RPMI8226 (cell line): Measurements from ENCODE around the gene TBXAS1.
"Not testable (repeated sequence)": the region's sequence is repeated elsewhere in the genome, so short reads cannot be mapped to it uniquely, and the experiment has no call there.

Source experiments
- DNase-seq: peaks from one replicate; pipeline ENCODE4 v3.0.0-alpha.2; 2015

TBXAS1 gene

GRCh38 chr7:139915864-139916716, 87.0 kb downstream of the TBXAS1 start:
- peak; percentile 83 for DNase-seq

DNA sequence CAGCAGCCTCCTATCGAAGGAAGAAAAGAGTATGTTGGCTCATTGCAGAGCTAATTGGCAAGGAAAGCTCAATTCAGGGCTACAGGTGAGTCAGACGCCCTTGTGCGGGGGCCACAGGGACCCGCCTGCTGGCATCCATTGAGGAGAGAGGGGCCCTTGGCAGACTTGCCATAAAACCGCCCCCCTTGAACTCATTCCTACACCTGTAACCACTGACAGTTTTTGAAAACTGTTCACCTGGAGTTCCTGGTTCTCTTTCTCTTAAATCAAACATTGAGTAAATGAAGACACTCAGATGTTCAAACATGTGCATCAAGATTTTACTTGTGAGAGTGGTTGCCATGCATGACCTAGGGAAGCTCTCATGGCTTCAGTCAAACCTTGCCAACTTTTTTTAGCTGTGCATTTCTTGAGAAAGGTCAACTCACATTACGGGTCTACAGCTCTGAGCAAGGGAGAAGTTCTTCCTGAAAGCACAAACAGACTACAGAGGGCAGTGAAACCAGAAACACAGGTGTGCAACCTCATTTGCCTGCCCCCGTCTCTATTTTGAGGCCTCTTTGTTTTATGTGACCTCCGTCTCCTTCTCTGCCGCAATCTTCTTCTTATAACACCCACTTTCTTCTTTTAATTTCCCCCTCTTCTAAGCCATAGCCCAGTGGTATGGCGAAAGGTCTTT, 87.8 kb downstream of the TBXAS1 start:
- DNase-seq = peak; percentile 71

- no peak for DNase-seq
These were observed 88.8 kb downstream of the TBXAS1 start for GRCh38 chr7:139917851-139918250.

GRCh38 chr7:139918480-139918879, 89.4 kb downstream of the TBXAS1 start:
- no peak for DNase-seq

DNA sequence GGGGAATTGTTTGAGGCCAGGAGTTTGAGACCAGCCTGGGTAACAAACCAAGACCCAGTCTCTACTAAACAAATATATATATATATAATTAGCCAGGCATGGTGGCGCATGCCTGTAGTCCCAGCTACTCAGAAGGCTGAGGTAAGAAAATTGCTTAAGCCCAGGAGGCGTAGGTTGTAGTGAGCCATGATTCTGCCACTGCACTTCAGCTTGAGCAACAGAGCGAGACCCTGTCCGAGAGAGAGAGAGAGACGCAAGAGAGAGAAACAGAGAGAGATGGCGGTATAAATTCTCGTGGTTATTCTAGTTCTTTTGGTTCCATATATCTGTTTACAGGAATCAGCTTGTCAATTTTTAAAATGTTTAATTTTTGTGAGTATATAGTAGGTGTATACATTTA, 94.0 kb downstream of the TBXAS1 start:
- no peak for DNase-seq

DNA sequence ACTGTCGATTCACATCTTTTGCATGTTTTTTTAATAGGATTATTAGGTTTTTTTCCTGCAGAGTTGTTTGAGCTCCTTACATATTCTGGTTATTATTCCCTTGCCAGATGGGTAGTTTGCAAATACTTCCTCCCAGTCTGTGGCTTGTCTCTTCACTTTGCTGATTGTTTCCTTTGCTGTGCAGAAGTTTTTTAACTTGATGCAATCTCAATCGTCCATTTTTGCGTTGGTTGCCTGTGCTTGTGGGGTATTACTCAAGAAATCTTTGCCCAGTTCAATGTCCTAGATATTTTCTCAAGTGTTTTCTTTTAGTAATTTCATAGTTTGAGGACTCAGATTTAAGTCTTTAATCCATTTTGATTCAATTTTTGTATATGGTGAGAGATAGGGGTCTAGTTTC, 95.4 kb downstream of the TBXAS1 start:
- no peak for DNase-seq

DNA sequence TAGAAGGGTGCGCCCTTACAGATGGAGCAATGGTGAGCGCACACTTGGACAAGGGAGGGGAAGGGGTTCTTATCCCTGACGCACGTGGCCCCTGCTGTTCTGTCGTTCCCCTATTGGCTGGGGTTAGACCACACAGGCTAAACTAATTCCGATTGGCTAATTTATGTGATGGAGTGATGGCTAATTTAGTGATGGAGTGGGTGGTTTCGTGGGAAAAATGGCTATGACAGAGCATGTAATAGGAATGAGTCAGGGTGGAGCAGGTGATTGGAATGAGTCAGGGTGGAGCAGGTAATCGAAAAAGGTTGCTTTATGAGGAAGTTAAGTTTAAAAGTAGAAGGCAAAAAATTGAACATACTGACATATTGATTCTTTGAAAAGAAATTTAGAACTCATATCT, 100.2 kb downstream of the TBXAS1 start:
- DNase-seq = not testable (repeated sequence)

GRCh38 chr7:139930286-139930965, 101.4 kb downstream of the TBXAS1 start:
- DNase-seq = no peak

DNA sequence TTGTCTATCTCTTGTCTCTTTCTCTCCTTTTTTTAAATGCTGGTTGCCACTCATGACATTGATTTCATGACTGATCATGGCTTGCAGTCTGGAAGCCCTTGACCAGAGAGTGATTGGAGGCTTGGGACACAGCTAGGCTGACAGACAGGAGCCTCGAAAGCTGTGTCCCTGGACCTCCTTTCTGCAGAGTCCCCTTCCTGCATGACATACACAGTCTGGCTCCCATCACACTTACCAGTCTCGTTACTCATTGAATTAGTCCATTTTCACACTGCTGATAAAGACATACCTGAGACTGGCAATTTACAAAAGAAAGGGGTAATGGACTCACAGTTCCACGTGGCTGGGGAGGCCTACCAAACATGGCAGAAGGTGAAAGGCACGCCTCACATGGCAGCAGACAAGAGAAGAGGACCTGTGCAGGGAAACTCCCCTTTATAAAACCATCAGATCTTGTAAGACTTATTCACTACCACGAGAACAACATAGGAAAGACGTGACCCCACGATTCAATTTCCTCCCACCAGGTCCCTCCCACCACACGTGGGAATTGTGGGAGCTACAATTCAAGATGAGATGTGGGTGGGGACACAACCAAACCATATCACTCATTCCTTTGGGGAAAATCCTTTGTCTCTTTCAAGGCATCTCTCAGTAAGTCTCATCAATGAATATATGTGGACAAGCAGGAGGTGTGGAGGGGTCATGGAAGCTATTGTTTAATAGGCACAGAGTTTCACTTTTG, 102.3 kb downstream of the TBXAS1 start:
- DNase-seq = no peak

DNA sequence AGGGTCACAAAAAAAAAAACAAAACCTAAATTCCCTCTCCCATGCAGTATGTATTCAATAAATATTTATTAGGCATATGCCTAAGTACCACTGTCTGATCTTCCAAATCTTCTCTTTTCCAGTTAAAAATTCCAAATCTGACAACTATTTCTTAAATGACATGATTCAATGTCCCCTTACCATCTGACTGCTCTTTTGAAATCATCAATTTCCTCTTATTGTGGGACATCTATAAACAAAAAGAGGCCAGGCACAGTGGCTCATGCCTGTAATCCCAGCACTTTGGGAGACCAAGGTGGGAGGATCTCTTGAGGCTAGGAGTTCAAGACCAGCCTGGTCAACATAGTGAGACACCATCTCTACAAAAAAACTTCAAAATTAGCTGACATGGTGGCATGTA, 103.5 kb downstream of the TBXAS1 start:
- DNase-seq = no peak

DNA sequence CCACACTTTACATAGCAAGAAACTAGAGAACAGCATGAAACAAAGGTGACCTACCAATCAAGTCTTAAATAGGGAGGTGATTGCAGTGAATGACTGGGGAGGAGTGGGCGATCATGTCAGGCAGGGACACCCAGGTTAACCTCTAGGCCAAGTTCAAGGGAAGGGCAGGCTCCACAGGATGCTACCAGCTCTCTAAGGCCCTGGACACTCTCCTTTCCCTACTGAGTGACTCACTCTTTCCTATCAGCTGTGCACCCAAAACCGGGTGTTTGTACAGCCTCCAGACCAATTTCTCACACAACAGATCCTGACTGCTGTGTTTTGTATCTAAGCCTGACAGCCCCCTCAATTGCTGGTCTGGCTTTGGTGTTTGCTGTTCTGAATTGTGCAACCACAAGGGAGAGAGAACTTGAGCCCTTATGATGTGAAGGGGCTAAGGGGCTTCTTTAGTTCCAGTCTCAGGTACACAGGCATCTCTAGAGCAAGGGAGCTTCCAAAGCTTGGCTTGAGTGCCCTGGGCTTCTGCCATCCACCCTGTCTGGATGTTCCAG, 107.8 kb downstream of the TBXAS1 start:
- no peak for DNase-seq

DNA sequence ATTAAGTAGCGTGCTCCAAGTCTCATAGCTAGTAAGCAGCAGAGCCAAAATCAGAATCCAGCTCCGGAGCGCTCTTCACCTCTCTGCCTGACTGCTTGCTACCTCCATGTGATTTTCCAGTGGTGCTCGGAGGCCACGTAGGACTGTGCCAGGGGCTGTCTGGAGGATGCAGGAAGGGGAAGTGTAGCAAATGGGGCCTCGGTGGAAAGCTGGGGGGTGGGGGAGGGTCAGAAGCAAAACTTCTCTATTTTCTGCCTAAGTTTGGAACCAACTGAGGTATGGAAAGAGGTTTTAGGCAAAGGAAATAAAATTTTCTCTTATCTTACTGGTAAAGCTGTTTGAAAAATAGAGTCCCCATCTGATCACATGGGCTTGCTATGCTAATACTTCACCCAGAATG, 108.7 kb downstream of the TBXAS1 start:
- DNase-seq = no peak

DNA sequence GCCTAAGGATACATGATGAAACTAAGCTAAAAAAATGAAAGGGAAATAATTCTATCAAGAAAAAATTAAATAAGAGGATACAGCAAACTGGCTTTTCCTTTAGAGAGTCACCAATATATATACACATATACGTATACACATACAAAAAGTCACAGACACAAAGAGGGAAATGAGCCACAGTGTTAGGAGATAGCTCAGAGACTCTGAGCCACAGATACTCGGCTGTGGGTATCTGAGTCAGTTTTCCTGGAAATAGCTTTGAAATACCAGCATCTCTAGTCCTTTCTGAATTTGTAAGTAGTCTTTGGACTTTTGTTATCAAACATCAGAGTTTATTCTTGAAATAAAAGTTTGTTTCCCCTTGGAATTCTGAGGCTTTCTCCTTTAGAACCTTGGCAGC, 111.8 kb downstream of the TBXAS1 start:
- no peak for DNase-seq

DNA sequence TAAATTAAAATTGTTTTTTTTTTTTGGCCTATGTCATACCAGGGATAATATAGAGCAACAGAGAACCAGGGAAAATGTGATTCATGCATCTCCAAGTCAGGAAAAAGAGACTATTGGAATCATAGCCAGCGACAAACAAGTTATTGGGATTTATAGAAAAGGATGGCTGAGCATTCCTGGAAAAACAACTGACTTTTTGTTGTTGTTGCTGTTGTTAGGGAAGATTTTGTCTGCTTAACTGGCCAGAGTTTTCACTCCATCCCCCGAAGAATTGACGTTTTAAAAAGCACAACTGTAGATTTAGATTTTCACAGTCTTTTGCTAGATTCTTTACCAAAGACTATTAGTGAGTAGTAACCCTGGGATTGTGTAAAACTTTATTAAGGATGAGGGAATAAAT, 112.4 kb downstream of the TBXAS1 start:
- no peak for DNase-seq

GRCh38 chr7:139941866-139942265, 112.8 kb downstream of the TBXAS1 start:
- DNase-seq = no peak

- DNase-seq = no peak
These were observed 113.6 kb downstream of the TBXAS1 start for GRCh38 chr7:139942636-139943035.

GRCh38 chr7:139943401-139943800, 114.3 kb downstream of the TBXAS1 start:
- no peak for DNase-seq

DNA sequence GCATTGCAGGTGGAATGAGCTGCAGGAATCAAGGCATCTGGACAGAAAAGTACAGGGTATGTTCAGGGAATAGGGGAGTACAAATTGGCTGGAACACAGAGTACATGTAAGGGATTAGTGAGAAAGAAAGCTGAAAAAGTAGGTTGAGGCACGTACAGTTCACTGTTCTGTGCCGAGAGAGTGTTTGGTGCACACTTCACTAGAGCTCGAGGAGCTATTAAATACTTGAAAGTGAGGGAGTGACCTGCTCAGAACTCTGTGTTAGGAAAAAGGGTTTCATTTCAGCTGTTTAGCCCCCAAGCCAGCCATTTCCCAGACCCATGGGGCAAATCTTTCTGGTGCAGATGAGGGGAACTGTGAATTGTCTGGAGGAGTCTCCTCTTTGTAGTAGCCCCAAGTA, 115.2 kb downstream of the TBXAS1 start:
- no peak for DNase-seq

DNA sequence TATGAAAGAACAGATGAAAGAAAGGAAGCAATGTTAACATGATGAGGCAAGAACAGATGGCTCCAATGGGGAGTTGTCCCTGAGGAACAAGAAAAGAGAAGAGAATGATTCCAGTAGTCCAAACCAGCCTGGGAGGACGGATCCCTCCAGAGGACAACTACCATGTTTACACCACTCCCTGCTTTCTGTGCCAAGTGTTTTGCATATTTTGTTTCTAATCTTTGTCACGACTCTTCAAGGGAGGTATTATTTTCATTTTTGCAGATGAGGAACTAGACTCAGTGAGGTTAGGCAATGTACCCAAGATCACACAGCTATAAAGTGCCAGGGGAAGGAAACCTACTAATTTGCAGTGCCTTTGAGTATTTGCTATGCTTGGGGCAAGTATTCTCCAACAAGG, 117.5 kb downstream of the TBXAS1 start:
- DNase-seq = no peak

- DNase-seq = no peak
These were observed 118.0 kb downstream of the TBXAS1 start for GRCh38 chr7:139947021-139947420.

GRCh38 chr7:139948167-139948566, 119.1 kb downstream of the TBXAS1 start:
- DNase-seq = no peak

DNA sequence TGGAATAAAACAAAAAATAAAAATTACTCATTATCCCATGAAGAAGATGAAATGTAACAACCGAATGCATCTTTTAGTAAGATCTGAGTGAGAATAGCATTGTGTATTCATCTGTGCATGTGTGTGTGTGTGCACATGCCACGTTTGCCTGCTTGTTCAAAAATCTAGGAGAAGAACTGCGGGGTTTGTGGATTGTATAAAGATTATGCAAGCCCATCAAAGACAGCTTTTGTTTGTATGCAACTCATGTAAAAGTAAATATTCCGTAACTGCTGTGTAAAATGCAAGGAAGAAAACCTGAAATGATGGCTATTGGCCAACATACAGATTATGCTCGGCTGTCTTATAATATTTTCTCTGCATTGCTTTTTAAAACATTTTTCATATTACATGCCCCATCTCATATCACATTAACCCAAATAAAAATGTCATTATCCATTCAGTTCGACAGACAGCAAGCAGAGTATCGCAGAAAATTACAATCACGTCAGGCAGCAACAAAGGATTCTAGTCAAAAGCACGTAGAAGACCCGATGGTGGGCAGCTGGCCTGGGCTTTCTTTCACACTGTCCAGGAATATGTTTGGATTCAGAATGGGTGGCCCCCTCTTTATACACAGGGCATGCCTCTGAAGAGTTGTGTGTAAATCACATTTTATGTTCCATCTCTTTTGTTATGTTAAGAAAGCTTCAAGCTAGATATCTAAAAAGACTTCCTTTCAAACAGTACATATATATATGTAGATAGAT, 119.7 kb downstream of the TBXAS1 start:
- no peak for DNase-seq
